A549 (cell line): ENCODE measurements around the gene NUP188. TPM values are rescaled to one million over a fixed set of nuclear protein-coding genes. Genes with fewer than 3 reads are reported as not detected.

ENCODE experiments used
- ATAC-seq, 2 experiments: fragments of 200-7000 bp in 1 of 2; fragments of >200 bp in 1 of 2; cut with Nextera tagmentation in 1 of 2; cut with Tn5 transposase in 1 of 2; 3 replicates each; pipeline versions ENCODE4 v1.8.0 to v1.9.1; 2018 to 2020; ENCODE audit warnings: mild to moderate bottlenecking in 1 of 2, moderate library complexity in 1 of 2
- CTCF ChIA-PET: fragments of 300-600 bp; sonication (Branson Sonifier 250); formaldehyde crosslinking; extraction: SDS; loops from one replicate; lab custom pipeline; 2021; ENCODE audit warnings: antibody characterized with exemption, inconsistent platforms; lab: Yijun Ruan, JAX
- POLR2A ChIA-PET: fragments of 350-600 bp; formaldehyde crosslinking; extraction: SDS; loops from one replicate; lab custom pipeline; 2021; ENCODE audit warnings: antibody characterized with exemption, inconsistent platforms; lab: Yijun Ruan, JAX
- DNase-seq, 2 experiments: peaks; one replicate each; pipeline versions ENCODE4 v3.0.0 to v3.0.0-alpha.2; 2011 to 2016; ENCODE audit warnings: low read depth in 1 of 2, low spot score in 1 of 2
- FAIRE-seq: peaks from 2 replicates; lab custom pipeline; 2011; peaks lifted over from hg19 to GRCh38; lab: Jason Lieb, UNC
- H3K27ac ChIP-seq, 2 experiments: fragments of >200 bp; sonication (Bioruptor Twin); formaldehyde crosslinking; 3 replicates each; pipeline ENCODE4 v1.5.1; 2016 to 2017
- H3K4me1 ChIP-seq: fragments of >200 bp; sonication (Bioruptor Twin); formaldehyde crosslinking; 3 replicates; pipeline ENCODE4 v1.6.1; 2016
- H3K4me2 ChIP-seq: fragments of >200 bp; sonication (Bioruptor Twin); formaldehyde crosslinking; 3 replicates; pipeline ENCODE4 v1.6.1; 2016
- H3K4me3 ChIP-seq: fragments of >200 bp; sonication (Bioruptor Twin); formaldehyde crosslinking; 3 replicates; pipeline ENCODE4 v1.5.1; 2016
- H3K9me3 ChIP-seq: fragments of >200 bp; sonication (Bioruptor Twin); formaldehyde crosslinking; 3 replicates; pipeline ENCODE4 v1.6.1; 2016
- ATOH8 ChIP-seq: fragments of 250-450 bp; sonication (Bioruptor Pico); IDR thresholded peaks from 2 replicates; pipeline ENCODE4 v1.5.0; 2020; ENCODE audit warnings: low read depth, mild to moderate bottlenecking, moderate library complexity
- BCL3 ChIP-seq: fragments of >200 bp; sonication (Bioruptor Twin); formaldehyde crosslinking; IDR thresholded peaks from 3 replicates; pipeline ENCODE4 v1.6.1; 2016
- CBX2 ChIP-seq: fragments of 200-600 bp; sonication (generic); IDR thresholded peaks from 2 replicates; pipeline ENCODE4 v1.6.1; 2016; ENCODE audit warnings: low read depth, mild to moderate bottlenecking, borderline replicate concordance
- CHD2 ChIP-seq: fragments of 150-350 bp; IDR thresholded peaks from 2 replicates; pipeline ENCODE4 v1.6.1; 2014; ENCODE audit warnings: low read length; ENCODE audit not compliant: partially characterized antibody
- CTCF ChIP-seq: fragments of >200 bp; sonication (Bioruptor Twin); formaldehyde crosslinking; IDR thresholded peaks from 3 replicates; pipeline ENCODE4 v1.5.1; 2016
- E2F6 ChIP-seq: IDR thresholded peaks from 2 replicates; pipeline ENCODE4 v1.6.1; 2012; ENCODE audit warnings: low read depth, borderline replicate concordance
- EHF ChIP-seq: fragments of 250-450 bp; sonication (Bioruptor Pico); IDR thresholded peaks from 2 replicates; pipeline ENCODE4 v1.5.0; 2020; ENCODE audit warnings: mild to moderate bottlenecking
- EHMT2 ChIP-seq: fragments of 200-600 bp; sonication (generic); IDR thresholded peaks from 2 replicates; pipeline ENCODE4 v1.6.1; 2016; ENCODE audit warnings: antibody characterized with exemption, low read depth, mild to moderate bottlenecking, moderate library complexity
- EP300 ChIP-seq, 2 experiments: fragments of >200 bp; sonication (Bioruptor Twin); formaldehyde crosslinking; IDR thresholded peaks; 2 replicates in 1 of 2; 3 replicates in 1 of 2; pipeline ENCODE4 v1.6.1; 2016 to 2017
- ESRRA ChIP-seq: fragments of 150-350 bp; IDR thresholded peaks from 2 replicates; pipeline ENCODE4 v1.6.1; 2014; ENCODE audit warnings: mild to moderate bottlenecking, low read length, borderline replicate concordance
- FOSL2 ChIP-seq, 2 experiments: fragments of 450-650 bp in 1 of 2; fragments of >200 bp in 1 of 2; sonication (Bioruptor Twin) in 1 of 2; formaldehyde crosslinking; IDR thresholded peaks; 2 replicates each; pipeline versions ENCODE4 v1.5.0 to v1.6.1; 2016 to 2020; ENCODE audit warnings: mild to moderate bottlenecking in 1 of 2, moderate library complexity in 1 of 2
- FOXS1 ChIP-seq: fragments of 250-450 bp; sonication (Bioruptor Pico); IDR thresholded peaks from 2 replicates; pipeline ENCODE4 v1.5.0; 2020; ENCODE audit warnings: mild to moderate bottlenecking, moderate library complexity
- HEYL ChIP-seq: fragments of 250-450 bp; sonication (Bioruptor Pico); IDR thresholded peaks from 2 replicates; pipeline ENCODE4 v1.8.0; 2021; ENCODE audit warnings: mild to moderate bottlenecking, moderate library complexity
- HMGXB4 ChIP-seq: fragments of 250-450 bp; sonication (Bioruptor Pico); IDR thresholded peaks from 2 replicates; pipeline ENCODE4 v1.5.0; 2021; ENCODE audit warnings: mild to moderate bottlenecking, moderate library complexity, borderline replicate concordance
- MYC ChIP-seq: IDR thresholded peaks from 2 replicates; pipeline ENCODE4 v1.6.1; 2012; ENCODE audit warnings: mild to moderate bottlenecking, inconsistent platforms, low read length, improper control_type of control experiment, borderline replicate concordance
- PBX3 ChIP-seq: IDR thresholded peaks from 2 replicates; pipeline ENCODE4 v1.6.1; 2012
- POLR2AphosphoS2 ChIP-seq: conservative IDR thresholded peaks from 2 replicates; pipeline ENCODE4 v1.6.1; 2012; ENCODE audit warnings: low read length, improper control_type of control experiment, inconsistent platforms
- RARB ChIP-seq: fragments of 250-450 bp; sonication (Bioruptor Pico); IDR thresholded peaks from 2 replicates; pipeline ENCODE4 v1.8.0; 2021; ENCODE audit warnings: mild to moderate bottlenecking, moderate library complexity
- SREBF2 ChIP-seq: fragments of 450-650 bp; IDR thresholded peaks from 2 replicates; pipeline ENCODE4 v1.6.1; 2014; ENCODE audit warnings: mild to moderate bottlenecking, moderate library complexity
- TFCP2L1 ChIP-seq: fragments of 250-450 bp; sonication (Bioruptor Pico); IDR thresholded peaks from 2 replicates; pipeline ENCODE4 v1.5.0; 2021; ENCODE audit warnings: mild to moderate bottlenecking
- TP53 ChIP-seq: fragments of 250-450 bp; sonication (Bioruptor Pico); IDR thresholded peaks from 2 replicates; pipeline ENCODE4 v1.5.0; 2021; ENCODE audit warnings: mild to moderate bottlenecking, moderate library complexity
- ZSCAN20 ChIP-seq: fragments of 250-450 bp; sonication (Bioruptor Pico); IDR thresholded peaks from 2 replicates; pipeline ENCODE4 v1.8.0; 2022; ENCODE audit warnings: mild to moderate bottlenecking, moderate library complexity
- WGBS: methylation state at CpG from one replicate; pipeline ENCODE4 v1.1.6; 2017; ENCODE audit errors: missing lambda C conversion rate; 5-methylcytosine and 5-hydroxymethylcytosine counted together
- polyA plus RNA-seq, 4 experiments: library from polyadenylated mRNA; depleted of rRNA in 3 of 4; stranded (reverse); fragments of >200 nt; fragmentation: RNase III in 1 of 4; extraction: RNeasy Plus Mini Kit Qiagen cat#74134 plus additional on column Dnase treatment in 1 of 4; gene quantifications; 2 replicates in 3 of 4; 3 replicates in 1 of 4; pipeline ENCODE4 v1.2.3, GENCODE V29; 2011 to 2017

NUP188 gene
- polyA plus RNA-seq, 2 of the 4 experiments (the other 2 are of a cell fraction) = 33.2 to 52.3 TPM

- H3K27ac ChIP-seq = peak overlapping the region; percentile 60 to 61; a peak in 3 of 6 replicates
- FAIRE-seq (no peak), ATAC-seq (no peak), DNase-seq (no peak)
- POLR2A ChIA-PET = no interaction called here
- WGBS = 89% methylated on average over 11 of the region's 14 CpGs
- no peak for TF ChIP-seq MYC
- TF ChIP-seq EHF (CRISPR knock-in tag) = no peak
- no peak for TF ChIP-seq CTCF
- TF ChIP-seq HMGXB4 (CRISPR knock-in tag) = no peak
- no peak for TF ChIP-seq POLR2AphosphoS2
- TF ChIP-seq ATOH8 (CRISPR knock-in tag) = no peak
- TF ChIP-seq RARB (CRISPR knock-in tag) = no peak
- no peak for TF ChIP-seq CHD2
- no peak for TF ChIP-seq PBX3
- TF ChIP-seq BCL3 = no peak
- TF ChIP-seq ESRRA = no peak
- peaks cover 48% of the 10 kb centered on the region for H3K4me1 ChIP-seq
- CTCF ChIA-PET = interaction anchor here (1.0 to 14.3 kb wide), 6 partner anchors 9 to 56 kb away, joined by 3 to 244 read pairs (median 4); no protein-coding TSS in a partner anchor
- no peak overlapping the region for H3K4me3 ChIP-seq
- H3K9me3 ChIP-seq = no peaks in the 10 kb centered on the region
- no peak overlapping the region for H3K4me2 ChIP-seq
These were observed 28.0 kb upstream of the NUP188 start for GRCh38 chr9:128919402-128920089.

GRCh38 chr9:128920381-128921058, 27.0 kb upstream of the NUP188 start, which contains the start of gene PHYHD1:
Gene PHYHD1, plus strand, starts transcription at chr9:128920982. Its CDS starts 1,342 bp downstream, at chr9:128922324.
- FAIRE-seq (no peak), DNase-seq (no peak), ATAC-seq (no peak; a peak in 1 of 6 replicates)
- TF ChIP-seq EHMT2 (no peak), EHF (CRISPR knock-in tag) (no peak), FOXS1 (CRISPR knock-in tag) (no peak), CBX2 (no peak), TP53 (CRISPR knock-in tag) (no peak), HEYL (CRISPR knock-in tag) (no peak), E2F6 (no peak), ZSCAN20 (CRISPR knock-in tag) (no peak), PBX3 (no peak), EP300 (IDR thresholded peaks at IDR 0.05) (no peak), TFCP2L1 (CRISPR knock-in tag) (no peak), FOSL2 (IDR thresholded peaks at IDR 0.05) (no peak), FOSL2 (CRISPR knock-in tag; IDR thresholded peaks at IDR 0.05) (no peak), SREBF2 (no peak)
- CTCF ChIA-PET = interaction anchor here (0.6 to 14.3 kb wide), 8 partner anchors 8 to 217 kb away, joined by 3 to 244 read pairs (median 3); no protein-coding TSS in a partner anchor
- H3K4me1 ChIP-seq = peaks cover 48% of the 10 kb centered on the region
- no peak within 1 kb of the TSS for H3K4me3 ChIP-seq
- peak within 1 kb of the TSS; percentile 60 to 62; a peak in 4 of 6 replicates for H3K27ac ChIP-seq
- H3K9me3 ChIP-seq = no peaks in the 10 kb centered on the region
- no peak within 1 kb of the TSS; the same call in 2 of the 3 replicates for H3K4me2 ChIP-seq
- POLR2A ChIA-PET = no interaction called here
- WGBS = 79% methylated on average over 12 of the region's 13 CpGs
